OCI-LY3 (cell line): Measurements from ENCODE around the gene MGMT.

Source experiments
- CTCF ChIP-seq: fragments of 200-600, 300-600 bp; sonication (generic); IDR thresholded peaks from 2 replicates; pipeline ENCODE4 v1.5.1; 2014; ENCODE audit warnings: antibody characterized with exemption, low read length, low read depth
- EZH2phosphoT487 ChIP-seq: fragments of 200-600 bp; shearing (Covaris generic); IDR thresholded peaks from 2 replicates; pipeline ENCODE4 v1.6.1; 2018; ENCODE audit warnings: antibody characterized with exemption, mixed run types, low read depth

- TF ChIP-seq CTCF, result no peak
- TF ChIP-seq EZH2phosphoT487, result no peak
Measured at GRCh38 chr10:129677377-129677927, 210.4 kb downstream of the MGMT start.
